IMR-90 (cell line): ENCODE results near the gene RNF31. TPM values are rescaled to one million over a fixed set of nuclear protein-coding genes. Genes with fewer than 3 reads are reported as not detected.

Experiments used
- ATAC-seq: fragments of 200-7000 bp; cut with Tn5 transposase; 2 replicates; pipeline ENCODE4 v1.9.1; 2020; ENCODE audit warnings: low read depth, mild to moderate bottlenecking, moderate library complexity
- BruUV-seq: library from RNA; stranded (reverse); fragments of 400-500 nt; replicated peaks from 2 replicates; lab custom pipeline; 2021; lab: Mats Ljungman, UMichigan
- CTCF ChIA-PET: fragments of 300-600 bp; formaldehyde crosslinking; extraction: SDS; loops from one replicate; lab custom pipeline; 2021; ENCODE audit warnings: antibody characterized with exemption; lab: Yijun Ruan, JAX
- POLR2A ChIA-PET: fragments of 300-600 bp; sonication (Branson Sonifier 250); formaldehyde crosslinking; loops from one replicate; lab custom pipeline; 2022; ENCODE audit warnings: antibody characterized with exemption; ENCODE audit not compliant: unreplicated experiment; lab: Charles Lee
- DNase-seq: peaks from one replicate; pipeline ENCODE4 v3.0.0; 2013
- H2AFZ ChIP-seq: replicated peaks from 2 replicates; pipeline ENCODE3; 2013; ENCODE audit warnings: low read length, mild to moderate bottlenecking; ENCODE audit not compliant: poor library complexity
- H2AK5ac ChIP-seq: 2 replicates; pipeline ENCODE4 v1.6.1; 2013; ENCODE audit warnings: low read depth, low read length, inconsistent platforms
- H2AK9ac ChIP-seq: replicated peaks from 2 replicates; pipeline ENCODE3; 2013; ENCODE audit warnings: mild to moderate bottlenecking, low read depth, low read length, moderate library complexity; ENCODE audit not compliant: poor library complexity
- H2BK120ac ChIP-seq: 2 replicates; pipeline ENCODE4 v1.6.1; 2013; ENCODE audit warnings: low read depth, low read length, inconsistent platforms
- H2BK15ac ChIP-seq: 3 replicates; pipeline ENCODE4 v1.6.1; 2013; ENCODE audit warnings: low read depth, low read length, inconsistent platforms
- H2BK20ac ChIP-seq: 2 replicates; pipeline ENCODE4 v1.6.1; 2013; ENCODE audit warnings: low read depth, mild to moderate bottlenecking, inconsistent platforms, low read length, moderate library complexity
- H2BK5ac ChIP-seq: 2 replicates; pipeline ENCODE4 v1.6.1; 2013; ENCODE audit warnings: mild to moderate bottlenecking, low read depth, low read length, inconsistent platforms; ENCODE audit not compliant: poor library complexity, severe bottlenecking
- H3K14ac ChIP-seq: replicated peaks from 2 replicates; pipeline ENCODE4 v1.6.1; 2013; ENCODE audit warnings: low read depth, low read length, inconsistent platforms
- H3K18ac ChIP-seq: 2 replicates; pipeline ENCODE4 v1.6.1; 2013; ENCODE audit warnings: low read depth, low read length, control low read depth
- H3K23ac ChIP-seq: 2 replicates; pipeline ENCODE4 v1.6.1; 2013; ENCODE audit warnings: low read depth, low read length, inconsistent platforms
- H3K27ac ChIP-seq: 2 replicates; pipeline ENCODE4 v1.5.1; 2013; ENCODE audit warnings: mild to moderate bottlenecking, control low read depth, low read length; ENCODE audit not compliant: insufficient read depth
- H3K27me3 ChIP-seq: 2 replicates; pipeline ENCODE4 v1.6.1; 2013; ENCODE audit warnings: low read length; ENCODE audit not compliant: control insufficient read depth, insufficient read depth
- H3K36me3 ChIP-seq: 2 replicates; pipeline ENCODE4 v1.6.1; 2013; ENCODE audit warnings: low read length, mixed read lengths; ENCODE audit not compliant: control insufficient read depth, insufficient read depth
- H3K4ac ChIP-seq: 2 replicates; pipeline ENCODE4 v1.6.1; 2013; ENCODE audit warnings: low read depth, low read length, inconsistent platforms
- H3K4me1 ChIP-seq: 2 replicates; pipeline ENCODE4 v1.6.1; 2013; ENCODE audit warnings: low read length, mixed read lengths; ENCODE audit not compliant: control insufficient read depth, insufficient read depth
- H3K4me2 ChIP-seq: 2 replicates; pipeline ENCODE4 v1.6.1; 2013; ENCODE audit warnings: low read depth, mild to moderate bottlenecking, control low read depth, low read length, moderate library complexity
- H3K4me3 ChIP-seq: 2 replicates; pipeline ENCODE4 v1.5.1; 2013; ENCODE audit warnings: low read depth, mild to moderate bottlenecking, control low read depth, low read length, moderate library complexity; ENCODE audit not compliant: insufficient read depth
- H3K56ac ChIP-seq: 2 replicates; pipeline ENCODE4 v1.6.1; 2013; ENCODE audit warnings: low read length, inconsistent platforms; ENCODE audit not compliant: insufficient read depth; ENCODE audit errors: extremely low read depth
- H3K79me1 ChIP-seq, 2 experiments: 2 replicates each; pipeline ENCODE4 v1.6.1; 2013; ENCODE audit warnings: low read length in 2 of 2, inconsistent platforms in 1 of 2, low read depth in 1 of 2
- H3K9ac ChIP-seq: 2 replicates; pipeline ENCODE4 v1.6.1; 2013; ENCODE audit warnings: low read depth, low read length, control low read depth
- H3K9me1 ChIP-seq: 2 replicates; pipeline ENCODE4 v1.6.1; 2013; ENCODE audit warnings: low read length, inconsistent platforms; ENCODE audit not compliant: insufficient read depth
- H3K9me3 ChIP-seq: 2 replicates; pipeline ENCODE4 v1.6.1; 2013; ENCODE audit warnings: low read length; ENCODE audit not compliant: control insufficient read depth, insufficient read depth
- H4K20me1 ChIP-seq: 2 replicates; pipeline ENCODE4 v1.6.1; 2013; ENCODE audit warnings: low read length, inconsistent platforms; ENCODE audit not compliant: insufficient read depth
- H4K5ac ChIP-seq: 2 replicates; pipeline ENCODE4 v1.6.1; 2013; ENCODE audit warnings: mild to moderate bottlenecking, low read depth, low read length, control low read depth
- H4K8ac ChIP-seq, 2 experiments: 2 replicates each; pipeline ENCODE4 v1.6.1; 2013; ENCODE audit warnings: low read depth in 2 of 2, low read length in 2 of 2, control low read depth in 1 of 2, inconsistent platforms in 1 of 2
- H4K91ac ChIP-seq: 2 replicates; pipeline ENCODE4 v1.6.1; 2013; ENCODE audit warnings: low read depth, low read length, inconsistent platforms; ENCODE audit not compliant: insufficient read depth
- POLR2A ChIP-seq: IDR thresholded peaks from 2 replicates; pipeline ENCODE4 v1.6.1; 2012; ENCODE audit warnings: mild to moderate bottlenecking, low read depth, low read length
- RCOR1 ChIP-seq: IDR thresholded peaks from 2 replicates; pipeline ENCODE4 v1.6.1; 2012; ENCODE audit warnings: mild to moderate bottlenecking, low read length, improper control_type of control experiment; ENCODE audit not compliant: insufficient replicate concordance
- RFX5 ChIP-seq: IDR thresholded peaks from 2 replicates; pipeline ENCODE4 v1.8.0; 2012; ENCODE audit warnings: low read depth, mild to moderate bottlenecking, low read length, moderate library complexity
- WGBS, 2 experiments: methylation state at CpG; one replicate each; pipeline versions ENCODE4 v1.1.5 to v1.1.7; 2013; ENCODE audit warnings: missing lambda C conversion rate in 2 of 2; ENCODE audit not compliant: insufficient read length in 1 of 2; ENCODE audit errors: extremely low coverage in 2 of 2; 5-methylcytosine and 5-hydroxymethylcytosine counted together
- dilution Hi-C: fragments of 300-500 bp; cut with HindIII; formaldehyde crosslinking; loops from one replicate; pipeline ENCODE4 v1.14.3; 2018; ENCODE audit warnings: low sequenced_read_pairs; ENCODE audit not compliant: unreplicated experiment
- in situ Hi-C: fragments of 300-500 bp; cut with MboI; formaldehyde crosslinking; loops from 3 replicates; pipeline ENCODE4 v1.14.3; 2019; ENCODE audit warnings: low sequenced_read_pairs, inconsistent platforms, mixed read lengths
- intact Hi-C: fragments of 100-400 bp; cut with micrococcal nuclease; formaldehyde crosslinking; loops from 2 replicates; pipeline ENCODE4 v1.10.0; 2022
- polyA plus RNA-seq, 3 experiments: library from polyadenylated mRNA; depleted of rRNA; stranded (reverse); fragments of >200 nt; gene quantifications; 2 replicates each; pipeline ENCODE4 v1.2.3, GENCODE V29; 2012; ENCODE audit warnings: low replicate concordance in 1 of 3
- total RNA-seq: library from RNA; depleted of rRNA; stranded (reverse); fragments of >200 nt; gene quantifications from 2 replicates; pipeline ENCODE4 v1.2.3, GENCODE V29; 2012

Gene RNF31
- total and polyA plus RNA-seq, 2 of the 4 experiments (the other 2 are of a cell fraction): 31.6 to 37.5 TPM

GRCh38 chr14:24098927-24099813 lies 48.1 kb upstream of the RNF31 start (continued):
- no peak for TF ChIP-seq RFX5

- intact Hi-C loops: no loop called here
- H4K5ac ChIP-seq: no peak overlapping the region
- no peak overlapping the region for H2AFZ ChIP-seq
- ChIA-PET CTCF (no interaction called here), POLR2A (no interaction called here)
- H2AK5ac ChIP-seq: no peak overlapping the region
- H3K9me3 ChIP-seq: no peaks in the 10 kb centered on the region; the same call in 1 of the 2 replicates
- H3K18ac ChIP-seq: no peak overlapping the region
- no peak overlapping the region for H4K91ac ChIP-seq
- no peak for TF ChIP-seq RCOR1
- no peak for TF ChIP-seq POLR2A
- no peak overlapping the region for H2AK9ac ChIP-seq
- no peak overlapping the region for H2BK5ac ChIP-seq
- no peak overlapping the region for H3K14ac ChIP-seq
- no peak for ATAC-seq
- H4K8ac ChIP-seq: no peak overlapping the region
- H3K27ac ChIP-seq: no peak overlapping the region
- H2BK15ac ChIP-seq: no peak overlapping the region
- dilution Hi-C loops: no loop called here
- H3K27me3 ChIP-seq: no peaks in the 10 kb centered on the region
- no peak overlapping the region for H2BK20ac ChIP-seq
- H3K4me3 ChIP-seq: no peak overlapping the region
- H3K4ac ChIP-seq: no peak overlapping the region
- no peak overlapping the region for H2BK120ac ChIP-seq
- peaks cover 19% of the 10 kb centered on the region; the same call in 1 of the 2 replicates for H4K20me1 ChIP-seq
- DNase-seq: no peak
- H3K23ac ChIP-seq: no peak overlapping the region; the same call in 1 of the 2 replicates
- in situ Hi-C loops: no loop called here
- peaks cover 4% of the 10 kb centered on the region for H3K4me1 ChIP-seq
- peaks cover 45% of the 10 kb centered on the region for H3K36me3 ChIP-seq
- no peak overlapping the region for H3K56ac ChIP-seq
- peaks cover 17% of the 10 kb centered on the region for H3K9me1 ChIP-seq
- WGBS, 2 experiments: 100% methylated on average over 1 of the region's 4 CpGs; no CpG with 5 or more reads in 1 of the 2 experiments
- H3K4me2 ChIP-seq: no peak overlapping the region
- peaks cover 14 to 31% of the 10 kb centered on the region in 2 experiments for H3K79me1 ChIP-seq
- no TSS peak for BruUV-seq
- no peak overlapping the region for H3K9ac ChIP-seq
Observed at GRCh38 chr14:24100197-24100981, 46.9 kb upstream of the RNF31 start.
